K562 (cell line): ENCODE results near the gene TLDC2. TPM values are rescaled to one million over a fixed set of nuclear protein-coding genes. Genes with fewer than 3 reads are reported as not detected.

Experiments used
- ATAC-seq: fragments of 200-7000 bp; cut with Tn5 transposase; 3 replicates; pipeline ENCODE4 v1.9.1; 2020; ENCODE audit warnings: moderate library complexity
- BruUV-seq: library from RNA; stranded (reverse); fragments of 400-500 nt; replicated peaks from 2 replicates; lab custom pipeline; 2021; lab: Mats Ljungman, UMichigan
- CTCF ChIA-PET: fragments of 300-600 bp; formaldehyde crosslinking; extraction: SDS; loops from one replicate; lab custom pipeline; 2021; ENCODE audit warnings: low intra/inter-chr PET ratio; lab: Yijun Ruan, JAX
- POLR2A ChIA-PET: fragments of 300-600, 350-650 bp; sonication (Branson Sonifier 250); formaldehyde crosslinking; extraction: SDS; loops from one replicate; lab custom pipeline; 2021; ENCODE audit warnings: antibody characterized with exemption, inconsistent platforms; lab: Yijun Ruan, JAX
- DNase-seq, 4 experiments: peaks; one replicate each; pipeline versions ENCODE4 v3.0.0 to v3.0.0-alpha.2; 2011 to 2018; ENCODE audit warnings: low spot score in 3 of 4, mixed read lengths in 3 of 4; ENCODE audit errors: extremely low read depth in 1 of 4
- FAIRE-seq: peaks from 2 replicates; lab custom pipeline; 2011; peaks lifted over from hg19 to GRCh38; lab: Jason Lieb, UNC
- H2AFZ ChIP-seq: 2 replicates; pipeline ENCODE4 v1.6.0; 2011; ENCODE audit warnings: low read depth, low read length, control low read depth, inconsistent platforms
- H3K27ac ChIP-seq: fragments of 200-600 bp; 3 replicates; pipeline ENCODE4 v1.8.0; 2011; ENCODE audit warnings: low read depth, mild to moderate bottlenecking, control low read depth, inconsistent platforms, low read length, moderate library complexity, mixed read lengths; ENCODE audit errors: extremely low read depth
- H3K27me3 ChIP-seq, 2 experiments: fragments of 300-600 bp in 1 of 2; 2 replicates in 1 of 2; 3 replicates in 1 of 2; pipeline versions ENCODE4 v1.6.0 to v1.8.0; 2011; ENCODE audit warnings: inconsistent platforms in 2 of 2, low read length in 2 of 2, mild to moderate bottlenecking in 1 of 2, mixed read lengths in 1 of 2, moderate library complexity in 1 of 2; ENCODE audit not compliant: control insufficient read depth in 2 of 2, insufficient read depth in 2 of 2
- H3K36me3 ChIP-seq: fragments of 300-600 bp; 3 replicates; pipeline ENCODE4 v1.8.0; 2011; ENCODE audit warnings: mild to moderate bottlenecking, low read length, inconsistent platforms; ENCODE audit not compliant: control insufficient read depth, insufficient read depth
- H3K4me1 ChIP-seq, 2 experiments: fragments of 200-600 bp in 1 of 2; replicated peaks in 1 of 2; 2 replicates in 1 of 2; 3 replicates in 1 of 2; pipeline versions ENCODE4 v1.5.1 to v1.8.0; 2011; ENCODE audit warnings: inconsistent platforms in 2 of 2, low read length in 2 of 2, mild to moderate bottlenecking in 1 of 2, mixed read lengths in 1 of 2, moderate library complexity in 1 of 2; ENCODE audit not compliant: control insufficient read depth in 2 of 2, insufficient read depth in 2 of 2
- H3K4me2 ChIP-seq: 2 replicates; pipeline ENCODE4 v1.6.1; 2011; ENCODE audit warnings: low read length, control low read depth, inconsistent platforms, mixed read lengths; ENCODE audit not compliant: insufficient read depth
- H3K4me3 ChIP-seq: fragments of 200-600 bp; sonication (generic), shearing (Covaris generic); 2 replicates; pipeline ENCODE4 v1.5.1; 2016; ENCODE audit warnings: control low read depth, inconsistent platforms
- H3K79me2 ChIP-seq: fragments of 200-600 bp; 3 replicates; pipeline ENCODE4 v1.8.0; 2011; ENCODE audit warnings: low read length, inconsistent platforms; ENCODE audit not compliant: control insufficient read depth, insufficient read depth
- H3K9ac ChIP-seq, 2 experiments: 2 replicates each; pipeline versions ENCODE4 v1.6.0 to v1.6.1; 2011; ENCODE audit warnings: low read depth in 2 of 2, low read length in 2 of 2, control low read depth in 1 of 2, inconsistent platforms in 1 of 2, mild to moderate bottlenecking in 1 of 2, mixed read lengths in 1 of 2; ENCODE audit not compliant: insufficient read depth in 1 of 2
- H3K9me1 ChIP-seq: one replicate; pipeline ENCODE4 v1.6.0; 2011; ENCODE audit warnings: inconsistent platforms, mild to moderate bottlenecking, low read length, moderate library complexity; ENCODE audit not compliant: control insufficient read depth, insufficient read depth
- H3K9me3 ChIP-seq: replicated peaks from 2 replicates; pipeline ENCODE4 v1.5.1; 2011; ENCODE audit warnings: low read depth, low read length, inconsistent platforms; ENCODE audit not compliant: control insufficient read depth, insufficient read depth
- H4K20me1 ChIP-seq: replicated peaks from 2 replicates; pipeline ENCODE4 v1.6.1; 2011; ENCODE audit warnings: low read length, inconsistent platforms, mixed read lengths; ENCODE audit not compliant: control insufficient read depth, insufficient read depth
- CBX1 ChIP-seq: sonication (generic); IDR thresholded peaks from 2 replicates; pipeline ENCODE4 v1.6.1; 2016; ENCODE audit warnings: antibody characterized with exemption, low read depth, mild to moderate bottlenecking
- ELF1 ChIP-seq: fragments of 200-800 bp; sonication (Bioruptor generic); IDR thresholded peaks from 2 replicates; pipeline ENCODE4 v1.6.1; 2016; ENCODE audit warnings: missing genetic modification characterization, missing compliant biosample characterization
- FOXM1 ChIP-seq, 2 experiments: fragments of 450-650 bp in 1 of 2; sonication (generic) in 1 of 2; formaldehyde crosslinking in 1 of 2; IDR thresholded peaks; 2 replicates each; pipeline versions ENCODE4 v1.6.1 to v1.9.0; 2017 to 2022; ENCODE audit warnings: low read depth in 2 of 2, mild to moderate bottlenecking in 2 of 2, missing genetic modification reagents in 1 of 2, moderate library complexity in 1 of 2
- HDAC2 ChIP-seq: fragments of 450-650 bp; IDR thresholded peaks from 2 replicates; pipeline ENCODE4 v1.6.1; 2016; ENCODE audit warnings: mild to moderate bottlenecking
- HMG20B ChIP-seq: fragments of 250-450 bp; sonication (Bioruptor Pico); IDR thresholded peaks from 2 replicates; pipeline ENCODE4 v1.5.0; 2021; ENCODE audit warnings: mild to moderate bottlenecking
- MCM7 ChIP-seq, 2 experiments: fragments of 450-650 bp; IDR thresholded peaks; 2 replicates each; pipeline ENCODE4 v1.6.1; 2016 to 2018
- NFYB ChIP-seq: IDR thresholded peaks from 2 replicates; pipeline ENCODE4 v1.6.1; 2011; ENCODE audit warnings: mild to moderate bottlenecking, moderate library complexity; ENCODE audit not compliant: insufficient read length; ENCODE audit errors: extremely low read depth
- THAP12 ChIP-seq: fragments of 250-450 bp; sonication (Bioruptor Pico); IDR thresholded peaks from 2 replicates; pipeline ENCODE4 v1.9.0; 2021; ENCODE audit warnings: mild to moderate bottlenecking, inconsistent platforms
- ZNF124 ChIP-seq: sonication (generic); formaldehyde crosslinking; IDR thresholded peaks from 2 replicates; pipeline ENCODE4 v1.8.1; 2022; ENCODE audit warnings: missing genetic modification reagents
- ZNF280B ChIP-seq: fragments of 250-450 bp; sonication (Bioruptor Pico); IDR thresholded peaks from 2 replicates; pipeline ENCODE4 v1.5.1; 2021; ENCODE audit warnings: mild to moderate bottlenecking
- WGBS: fragments of 100-300 bp; shearing (Covaris generic); methylation state at CpG from one replicate; pipeline ENCODE4 v1.1.6; 2016; ENCODE audit warnings: low coverage, mixed read lengths; ENCODE audit not compliant: insufficient coverage; ENCODE audit errors: missing lambda C conversion rate; 5-methylcytosine and 5-hydroxymethylcytosine counted together
- in situ Hi-C: fragments of 300-500 bp; cut with MboI; formaldehyde crosslinking; loops from 4 replicates; pipeline ENCODE4 v1.15.0; 2018; ENCODE audit warnings: inconsistent platforms, mixed read lengths
- intact Hi-C: fragments of 100-400 bp; cut with micrococcal nuclease; formaldehyde crosslinking; loops from 2 replicates; pipeline ENCODE4 v1.14.2; 2022
- polyA plus RNA-seq, 8 experiments: library from polyadenylated mRNA; depleted of rRNA in 4 of 8; stranded (reverse) in 5 of 8; unstranded in 3 of 8; fragments of >200 nt; fragmentation: Nextera tagmentation in 2 of 8; fragmentation: Illumina TruSeq in 1 of 8; extraction: Ambion mirVana in 2 of 8; extraction: Trizol in 1 of 8; gene quantifications; 2 replicates each; pipeline versions ENCODE4 v1.2.1 to v1.2.3, GENCODE V29; 2011 to 2014; ENCODE audit warnings: inconsistent platforms in 1 of 8, missing spikeins in 1 of 8
- total RNA-seq, 7 experiments: library from RNA; depleted of rRNA in 6 of 7; stranded (reverse); fragments of >200 nt in 6 of 7; fragmentation: Illumina TruSeq in 2 of 7; extraction: Trizol in 2 of 7; gene quantifications; 2 replicates each; pipeline versions ENCODE4 v1.2.1 to v1.2.3, GENCODE V29; 2011 to 2021; ENCODE audit warnings: low replicate concordance in 1 of 7
- TF ChIP-seq, protein P1 (sequence below): fragments of 450-650 bp; formaldehyde crosslinking; IDR thresholded peaks from 2 replicates; pipeline ENCODE4 v1.4.0; 2022; ENCODE audit warnings: missing genetic modification characterization

TLDC2 gene
- total and polyA plus RNA-seq, 9 of the 15 experiments (the other 6 are each of a cell fraction or from before 2014, with no cell fraction given) = not detected

DNA sequence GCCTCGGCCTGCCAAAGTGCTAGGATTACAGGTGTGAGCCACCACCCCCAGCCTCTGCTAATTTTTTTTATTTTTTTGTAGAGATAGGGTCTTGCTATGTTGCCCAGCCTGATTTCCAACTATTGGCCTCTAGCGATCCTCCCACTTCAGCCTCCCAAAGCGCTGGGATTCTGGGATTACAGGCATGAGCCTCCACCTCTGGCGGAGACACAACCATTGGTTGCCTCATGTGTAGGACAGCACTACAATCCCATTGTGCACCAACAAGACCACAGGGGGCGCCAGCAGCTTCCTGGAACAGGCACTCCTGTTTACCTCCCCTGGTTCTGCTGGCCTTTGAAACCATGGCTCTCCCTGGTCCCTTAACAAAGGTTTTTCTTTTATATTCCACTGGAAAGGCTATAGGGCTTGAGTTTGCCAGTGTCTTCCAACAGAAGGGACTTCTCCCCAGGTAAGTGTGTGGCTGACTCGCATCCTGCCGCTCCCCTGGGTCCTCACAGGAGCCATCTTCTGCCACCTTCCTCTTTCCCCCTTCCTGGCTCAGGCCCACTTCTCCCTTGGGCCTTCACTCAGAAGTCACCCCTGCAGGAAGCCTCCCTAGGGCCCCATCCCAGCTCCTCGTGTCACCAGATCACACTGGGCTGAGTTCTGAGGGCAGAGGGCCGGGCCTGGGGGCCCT, 39.2 kb upstream of the TLDC2 start:
- Histone ChIP-seq H3K36me3 (peaks cover 52% of the 10 kb centered on the region), H3K79me2 (peaks cover 9% of the 10 kb centered on the region), H3K4me3 (no peak overlapping the region), H3K4me2 (peak overlapping the region; percentile 46), H3K9ac (peak overlapping the region; percentile 66 to 84; a peak in 3 of 4 replicates), H3K4me1 (peaks cover 17 to 27% of the 10 kb centered on the region in 2 experiments), H3K9me1 (no peaks in the 10 kb centered on the region), H3K27me3 (no peaks in the 10 kb centered on the region), H2AFZ (peak overlapping the region; percentile 85), H3K27ac (peak overlapping the region; percentile 91), H4K20me1 (no peaks in the 10 kb centered on the region), H3K9me3 (no peaks in the 10 kb centered on the region; the same call in 1 of the 2 replicates)
- in situ Hi-C loops = no loop called here
- 47% methylated on average over 8 of the region's 9 CpGs for WGBS
- ChIA-PET CTCF (no interaction called here), POLR2A (interaction anchor here (0.5 to 1.9 kb wide), 8 partner anchors 9 to 401 kb away, joined by 3 to 7 read pairs (median 4); partner anchors contain the start of gene DSN1)
- DNase-seq (peak; percentile 75 to 89 (median 78)), ATAC-seq (peak; percentile 85), FAIRE-seq (peak; percentile 96)
- BruUV-seq = no TSS peak
- intact Hi-C loops = loop anchor here (1.0 to 2.0 kb wide), 2 partner anchors 26 to 48 kb away; no protein-coding TSS in a partner anchor
- TF ChIP-seq ZNF280B = no peak
- no peak for TF ChIP-seq THAP12 (CRISPR knock-in tag)
- TF ChIP-seq ELF1 (tag) = peak; percentile 65
- peak; percentile 46; the same call in 1 of the 2 replicates for TF ChIP-seq HDAC2
- TF ChIP-seq HMG20B (CRISPR knock-in tag) = no peak
- 0 out of 2 replicates have a peak, but pooled peaks have one; percentile 34 for TF ChIP-seq FOXM1 (IDR thresholded peaks at IDR 0.05; ENCODE audit: low read depth)
- TF ChIP-seq FOXM1 (CRISPR knock-in tag; IDR thresholded peaks at IDR 0.05; ENCODE audit: low read depth) = no peak
- TF ChIP-seq CBX1 = 0 out of 2 replicates have a peak, but pooled peaks have one; percentile 24
- TF ChIP-seq NFYB = no peak
- TF ChIP-seq ZNF124 (CRISPR knock-in tag) = no peak
- TF ChIP-seq, protein P1, sequence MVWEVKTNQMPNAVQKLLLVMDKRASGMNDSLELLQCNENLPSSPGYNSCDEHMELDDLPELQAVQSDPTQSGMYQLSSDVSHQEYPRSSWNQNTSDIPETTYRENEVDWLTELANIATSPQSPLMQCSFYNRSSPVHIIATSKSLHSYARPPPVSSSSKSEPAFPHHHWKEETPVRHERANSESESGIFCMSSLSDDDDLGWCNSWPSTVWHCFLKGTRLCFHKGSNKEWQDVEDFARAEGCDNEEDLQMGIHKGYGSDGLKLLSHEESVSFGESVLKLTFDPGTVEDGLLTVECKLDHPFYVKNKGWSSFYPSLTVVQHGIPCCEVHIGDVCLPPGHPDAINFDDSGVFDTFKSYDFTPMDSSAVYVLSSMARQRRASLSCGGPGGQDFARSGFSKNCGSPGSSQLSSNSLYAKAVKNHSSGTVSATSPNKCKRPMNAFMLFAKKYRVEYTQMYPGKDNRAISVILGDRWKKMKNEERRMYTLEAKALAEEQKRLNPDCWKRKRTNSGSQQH (CRISPR knock-in tag) = no peak
- no peak for TF ChIP-seq MCM7 (IDR thresholded peaks at IDR 0.05)
